SK-N-SH (cell line): ENCODE results near the gene USP4.

ENCODE experiments used
- JUND ChIP-seq: IDR thresholded peaks from 2 replicates; pipeline ENCODE4 v1.4.0; 2012
- PBX3 ChIP-seq: IDR thresholded peaks from 2 replicates; pipeline ENCODE4; 2012
- POLR2AphosphoS5 ChIP-seq: IDR thresholded peaks from 2 replicates; pipeline ENCODE4 v1.6.1; 2012; ENCODE audit warnings: low read depth, low read length
- RAD21 ChIP-seq: IDR thresholded peaks from 2 replicates; pipeline ENCODE4 v1.6.1; 2012; ENCODE audit warnings: mild to moderate bottlenecking, low read length
- REST ChIP-seq: IDR thresholded peaks from 2 replicates; pipeline ENCODE4 v1.6.1; 2012; ENCODE audit warnings: mild to moderate bottlenecking, low read depth, low read length, moderate library complexity
- RXRA ChIP-seq: IDR thresholded peaks from 2 replicates; pipeline ENCODE4 v1.4.0; 2012; ENCODE audit warnings: low read depth, mild to moderate bottlenecking, borderline replicate concordance
- SIN3A ChIP-seq: IDR thresholded peaks from 2 replicates; pipeline ENCODE4 v1.6.1; 2012; ENCODE audit warnings: low read depth, mild to moderate bottlenecking, low read length, moderate library complexity, borderline replicate concordance
- TCF12 ChIP-seq: IDR thresholded peaks from 2 replicates; pipeline ENCODE4 v1.4.0; 2012
- USF1 ChIP-seq: IDR thresholded peaks from 2 replicates; pipeline ENCODE4 v1.4.0; 2012; ENCODE audit warnings: low read depth, borderline replicate concordance
- USF2 ChIP-seq: fragments of 150-350 bp; IDR thresholded peaks from 2 replicates; pipeline ENCODE4 v1.6.1; 2017; ENCODE audit warnings: antibody characterized with exemption, low read length, low read depth, borderline replicate concordance
- YY1 ChIP-seq: IDR thresholded peaks from 2 replicates; pipeline ENCODE4 v1.4.0; 2012; ENCODE audit warnings: low read depth, mild to moderate bottlenecking
- ZBTB33 ChIP-seq: IDR thresholded peaks from 2 replicates; pipeline ENCODE4 v1.4.0; 2012; ENCODE audit warnings: low read depth, borderline replicate concordance
- TF ChIP-seq, protein P1 (sequence below): fragments of 200-600 bp; sonication (generic); IDR thresholded peaks from 2 replicates; pipeline ENCODE4 v1.6.1; 2017; ENCODE audit warnings: antibody characterized with exemption, mild to moderate bottlenecking, moderate library complexity

- TF ChIP-seq, protein P1, sequence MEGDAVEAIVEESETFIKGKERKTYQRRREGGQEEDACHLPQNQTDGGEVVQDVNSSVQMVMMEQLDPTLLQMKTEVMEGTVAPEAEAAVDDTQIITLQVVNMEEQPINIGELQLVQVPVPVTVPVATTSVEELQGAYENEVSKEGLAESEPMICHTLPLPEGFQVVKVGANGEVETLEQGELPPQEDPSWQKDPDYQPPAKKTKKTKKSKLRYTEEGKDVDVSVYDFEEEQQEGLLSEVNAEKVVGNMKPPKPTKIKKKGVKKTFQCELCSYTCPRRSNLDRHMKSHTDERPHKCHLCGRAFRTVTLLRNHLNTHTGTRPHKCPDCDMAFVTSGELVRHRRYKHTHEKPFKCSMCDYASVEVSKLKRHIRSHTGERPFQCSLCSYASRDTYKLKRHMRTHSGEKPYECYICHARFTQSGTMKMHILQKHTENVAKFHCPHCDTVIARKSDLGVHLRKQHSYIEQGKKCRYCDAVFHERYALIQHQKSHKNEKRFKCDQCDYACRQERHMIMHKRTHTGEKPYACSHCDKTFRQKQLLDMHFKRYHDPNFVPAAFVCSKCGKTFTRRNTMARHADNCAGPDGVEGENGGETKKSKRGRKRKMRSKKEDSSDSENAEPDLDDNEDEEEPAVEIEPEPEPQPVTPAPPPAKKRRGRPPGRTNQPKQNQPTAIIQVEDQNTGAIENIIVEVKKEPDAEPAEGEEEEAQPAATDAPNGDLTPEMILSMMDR = no peak
- TF ChIP-seq TCF12 (no peak), RXRA (no peak), YY1 (no peak), JUND (no peak), RAD21 (no peak), POLR2AphosphoS5 (no peak), SIN3A (no peak), USF1 (no peak), PBX3 (no peak), ZBTB33 (no peak), USF2 (no peak), REST (no peak)
Observed at GRCh38 chr3:49253512-49253911, 86.3 kb downstream of the USP4 start.
